Neuron (in vitro differentiated cells): ENCODE data around the gene HSPA12B.

Source experiments
- H2AFZ ChIP-seq: one replicate; pipeline ENCODE4 v1.6.1; 2013; ENCODE audit warnings: low read depth, mild to moderate bottlenecking, inconsistent platforms, low read length, moderate library complexity
- H3K27me3 ChIP-seq: one replicate; pipeline ENCODE4 v1.6.1; 2013; ENCODE audit warnings: low read length; ENCODE audit not compliant: insufficient read depth
- H3K36me3 ChIP-seq: one replicate; pipeline ENCODE4 v1.6.1; 2013; ENCODE audit warnings: low read length; ENCODE audit not compliant: insufficient read depth
- H3K4me1 ChIP-seq: one replicate; pipeline ENCODE4 v1.6.1; 2013; ENCODE audit warnings: low read length; ENCODE audit not compliant: insufficient read depth
- H3K4me3 ChIP-seq: 2 replicates; pipeline ENCODE4 v1.5.1; 2013; ENCODE audit warnings: mild to moderate bottlenecking, low read length, moderate library complexity
- H3K9me3 ChIP-seq: one replicate; pipeline ENCODE4 v1.6.1; 2013; ENCODE audit warnings: low read length

The HSPA12B gene

GRCh38 chr20:3800878-3801260, 68.4 kb downstream of the HSPA12B start:
- Histone ChIP-seq H3K4me3 (no peak overlapping the region), H3K36me3 (peaks cover 35% of the 10 kb centered on the region), H3K9me3 (no peaks in the 10 kb centered on the region), H3K27me3 (no peaks in the 10 kb centered on the region), H2AFZ (no peak overlapping the region), H3K4me1 (peaks cover 32% of the 10 kb centered on the region)

- Histone ChIP-seq H3K4me3 (no peak overlapping the region), H3K9me3 (no peaks in the 10 kb centered on the region), H3K36me3 (peaks cover 35% of the 10 kb centered on the region), H2AFZ (no peak overlapping the region), H3K4me1 (peaks cover 32% of the 10 kb centered on the region), H3K27me3 (no peaks in the 10 kb centered on the region)
Measured at GRCh38 chr20:3801299-3801698, 68.8 kb downstream of the HSPA12B start.

GRCh38 chr20:3801846-3802245, 69.4 kb downstream of the HSPA12B start:
- Histone ChIP-seq H3K4me3 (no peak overlapping the region), H3K4me1 (peaks cover 27% of the 10 kb centered on the region), H3K36me3 (peaks cover 35% of the 10 kb centered on the region), H3K27me3 (no peaks in the 10 kb centered on the region), H2AFZ (no peak overlapping the region), H3K9me3 (no peaks in the 10 kb centered on the region)
